PFSK-1 (cell line): ENCODE data around the gene IFITM2.

Experiments
- FOXP2 ChIP-seq: optimal IDR thresholded peaks from 2 replicates; pipeline ENCODE3; 2011; ENCODE audit warnings: borderline replicate concordance, control low read depth, inconsistent platforms; ENCODE audit not compliant: insufficient read depth; ENCODE audit errors: extremely low read length, extremely low read depth
- POLR2AphosphoS5 ChIP-seq: IDR thresholded peaks from 2 replicates; pipeline ENCODE4 v1.6.1; 2012; ENCODE audit warnings: low read depth, mild to moderate bottlenecking, control low read depth, low read length, moderate library complexity
- SIN3A ChIP-seq: IDR thresholded peaks from 2 replicates; pipeline ENCODE4 v1.6.1; 2012; ENCODE audit warnings: mild to moderate bottlenecking, low read length, moderate library complexity, borderline replicate concordance; ENCODE audit not compliant: insufficient read depth
- TAF1 ChIP-seq: IDR thresholded peaks from 2 replicates; pipeline ENCODE4 v1.6.1; 2012; ENCODE audit warnings: low read length, control low read depth, borderline replicate concordance; ENCODE audit not compliant: insufficient read depth
- TF ChIP-seq, protein P1 (sequence below), 2 experiments: IDR thresholded peaks; 2 replicates each; pipeline versions ENCODE4 v1.6.1 to v1.8.0; 2011 to 2012; ENCODE audit warnings: low read depth in 2 of 2, low read length in 2 of 2, control low read depth in 1 of 2, inconsistent platforms in 1 of 2, mild to moderate bottlenecking in 1 of 2, moderate library complexity in 1 of 2; ENCODE audit not compliant: insufficient read depth in 1 of 2

GRCh38 chr11:261624-262023 is 46.0 kb upstream of the IFITM2 start:
- TF ChIP-seq, protein P1, sequence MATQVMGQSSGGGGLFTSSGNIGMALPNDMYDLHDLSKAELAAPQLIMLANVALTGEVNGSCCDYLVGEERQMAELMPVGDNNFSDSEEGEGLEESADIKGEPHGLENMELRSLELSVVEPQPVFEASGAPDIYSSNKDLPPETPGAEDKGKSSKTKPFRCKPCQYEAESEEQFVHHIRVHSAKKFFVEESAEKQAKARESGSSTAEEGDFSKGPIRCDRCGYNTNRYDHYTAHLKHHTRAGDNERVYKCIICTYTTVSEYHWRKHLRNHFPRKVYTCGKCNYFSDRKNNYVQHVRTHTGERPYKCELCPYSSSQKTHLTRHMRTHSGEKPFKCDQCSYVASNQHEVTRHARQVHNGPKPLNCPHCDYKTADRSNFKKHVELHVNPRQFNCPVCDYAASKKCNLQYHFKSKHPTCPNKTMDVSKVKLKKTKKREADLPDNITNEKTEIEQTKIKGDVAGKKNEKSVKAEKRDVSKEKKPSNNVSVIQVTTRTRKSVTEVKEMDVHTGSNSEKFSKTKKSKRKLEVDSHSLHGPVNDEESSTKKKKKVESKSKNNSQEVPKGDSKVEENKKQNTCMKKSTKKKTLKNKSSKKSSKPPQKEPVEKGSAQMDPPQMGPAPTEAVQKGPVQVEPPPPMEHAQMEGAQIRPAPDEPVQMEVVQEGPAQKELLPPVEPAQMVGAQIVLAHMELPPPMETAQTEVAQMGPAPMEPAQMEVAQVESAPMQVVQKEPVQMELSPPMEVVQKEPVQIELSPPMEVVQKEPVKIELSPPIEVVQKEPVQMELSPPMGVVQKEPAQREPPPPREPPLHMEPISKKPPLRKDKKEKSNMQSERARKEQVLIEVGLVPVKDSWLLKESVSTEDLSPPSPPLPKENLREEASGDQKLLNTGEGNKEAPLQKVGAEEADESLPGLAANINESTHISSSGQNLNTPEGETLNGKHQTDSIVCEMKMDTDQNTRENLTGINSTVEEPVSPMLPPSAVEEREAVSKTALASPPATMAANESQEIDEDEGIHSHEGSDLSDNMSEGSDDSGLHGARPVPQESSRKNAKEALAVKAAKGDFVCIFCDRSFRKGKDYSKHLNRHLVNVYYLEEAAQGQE (IDR thresholded peaks at IDR 0.05; ENCODE audit: insufficient read depth in 1 of 2, low read depth in 2 of 2, low read length in 2 of 2), result no peak
- TF ChIP-seq SIN3A (no peak), POLR2AphosphoS5 (no peak), TAF1 (no peak), FOXP2 (no peak)
